ENCODE data around the gene NAA15. TPM values are rescaled to one million over a fixed set of nuclear protein-coding genes. Genes with fewer than 3 reads are reported as not detected.

The NAA15 gene
- total and polyA plus RNA-seq, 8 donors, result 3.2 to 22.1 (median 14.7) TPM

DNA sequence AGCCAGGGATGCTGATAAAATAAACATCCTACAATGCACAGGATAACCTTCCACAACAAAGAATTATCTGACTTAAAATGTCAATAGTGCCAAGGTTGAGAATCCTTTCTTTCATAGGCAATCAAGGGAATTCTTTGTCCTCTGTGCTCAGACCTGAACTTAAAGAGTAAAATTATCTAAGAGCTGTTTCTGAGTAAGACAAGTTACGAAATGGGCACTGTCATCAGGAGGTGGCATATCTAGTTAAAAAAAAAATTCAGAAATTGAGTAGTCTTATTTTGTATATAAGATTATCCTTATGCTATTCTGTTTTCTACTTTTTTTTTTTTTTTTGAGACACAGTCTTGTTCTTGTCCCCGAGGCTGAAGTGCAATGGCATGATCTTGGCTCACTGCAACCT, 149.3 kb downstream of the NAA15 start:
- FAIRE-seq (no peak), ATAC-seq (no peak), DNase-seq (no peak)
- H3K27ac ChIP-seq, result no peak overlapping the region
- H3K27me3 ChIP-seq, result no peaks in the 10 kb centered on the region
- intact Hi-C loops (cut with DNase I), result no loop called here
- TF ChIP-seq, protein P1, sequence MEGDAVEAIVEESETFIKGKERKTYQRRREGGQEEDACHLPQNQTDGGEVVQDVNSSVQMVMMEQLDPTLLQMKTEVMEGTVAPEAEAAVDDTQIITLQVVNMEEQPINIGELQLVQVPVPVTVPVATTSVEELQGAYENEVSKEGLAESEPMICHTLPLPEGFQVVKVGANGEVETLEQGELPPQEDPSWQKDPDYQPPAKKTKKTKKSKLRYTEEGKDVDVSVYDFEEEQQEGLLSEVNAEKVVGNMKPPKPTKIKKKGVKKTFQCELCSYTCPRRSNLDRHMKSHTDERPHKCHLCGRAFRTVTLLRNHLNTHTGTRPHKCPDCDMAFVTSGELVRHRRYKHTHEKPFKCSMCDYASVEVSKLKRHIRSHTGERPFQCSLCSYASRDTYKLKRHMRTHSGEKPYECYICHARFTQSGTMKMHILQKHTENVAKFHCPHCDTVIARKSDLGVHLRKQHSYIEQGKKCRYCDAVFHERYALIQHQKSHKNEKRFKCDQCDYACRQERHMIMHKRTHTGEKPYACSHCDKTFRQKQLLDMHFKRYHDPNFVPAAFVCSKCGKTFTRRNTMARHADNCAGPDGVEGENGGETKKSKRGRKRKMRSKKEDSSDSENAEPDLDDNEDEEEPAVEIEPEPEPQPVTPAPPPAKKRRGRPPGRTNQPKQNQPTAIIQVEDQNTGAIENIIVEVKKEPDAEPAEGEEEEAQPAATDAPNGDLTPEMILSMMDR (IDR thresholded peaks at IDR 0.05), result no peak
- peaks cover 5 to 13% (median 12%) of the 10 kb centered on the region in 3 donors for H3K4me1 ChIP-seq
- WGBS, 2 donors, result 95% methylated on average over 2 of the region's 2 CpGs
- H3K9me3 ChIP-seq, result no peaks in the 10 kb centered on the region
- H3K4me3 ChIP-seq, result no peak overlapping the region
- H3K36me3 ChIP-seq, result no peaks in the 10 kb centered on the region

DNA sequence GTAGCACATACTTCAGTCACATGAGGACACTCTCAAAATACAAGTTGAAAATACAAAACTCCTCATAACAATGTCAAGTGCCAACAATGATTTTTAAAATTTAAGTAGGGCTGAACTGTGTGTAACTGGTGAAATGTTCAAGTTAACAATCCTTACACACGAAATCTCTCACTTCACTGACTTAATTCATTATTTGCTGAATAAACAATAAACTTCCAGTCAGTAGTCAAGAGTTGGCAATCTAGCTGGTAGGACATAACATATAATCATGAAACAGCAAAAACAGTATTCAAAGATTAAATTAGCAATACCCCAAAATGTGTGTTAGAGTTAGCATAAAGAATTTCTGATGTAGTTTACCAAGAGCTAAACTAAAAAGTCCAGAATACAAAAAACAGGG, 150.7 kb downstream of the NAA15 start:
- FAIRE-seq (no peak), ATAC-seq (no peak)
- H3K27ac ChIP-seq, result peak overlapping the region in 3 of 4 donors; percentile 93 to 99 (median 99)

DNA sequence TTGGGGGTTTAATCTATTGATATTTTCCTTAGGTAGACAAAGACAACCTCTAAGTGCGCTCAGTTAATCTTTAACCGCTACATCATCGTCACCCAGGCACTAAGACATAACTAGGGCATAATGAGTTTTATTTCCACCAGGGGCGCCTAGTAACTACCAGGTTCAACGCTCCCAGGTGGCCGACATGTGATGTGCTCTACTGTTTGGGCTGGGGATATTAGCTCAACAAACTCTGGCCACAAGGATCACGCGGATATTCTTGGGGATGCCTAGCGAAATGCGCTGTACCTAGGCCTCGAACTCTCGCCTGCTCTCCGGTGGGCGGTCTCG, 151.7 kb downstream of the NAA15 start:
- Histone ChIP-seq H3K27ac (peak overlapping the region; percentile 93 to 99 (median 98)), H3K36me3 (no peaks in the 10 kb centered on the region), H3K4me3 (peak overlapping the region; percentile 67 to 88 (median 80)), H3K4me1 (peaks cover 5 to 17% (median 14%) of the 10 kb centered on the region in 3 donors), H3K27me3 (no peaks in the 10 kb centered on the region), H3K9me3 (no peaks in the 10 kb centered on the region)
- intact Hi-C loops (cut with DNase I), result no loop called here
- FAIRE-seq, result no peak
- ATAC-seq, result peak; percentile 52 to 64 (median 60)
- TF ChIP-seq, protein P1 (IDR thresholded peaks at IDR 0.05), result peak in 2 of 4 donors; percentile 7 to 21
- peak in 1 of 6 donors; percentile 70 for DNase-seq
- WGBS, 2 donors, result 0 to 1% methylated on average over 15 of the region's 15 CpGs

More for the DNA sequence above, 150.7 kb downstream of the NAA15 start:
- no peaks in the 10 kb centered on the region for H3K27me3 ChIP-seq
- intact Hi-C loops (cut with DNase I), result no loop called here
- H3K4me3 ChIP-seq, result peak overlapping the region in 1 of 4 donors; percentile 86
- DNase-seq, result no peak
- H3K36me3 ChIP-seq, result no peaks in the 10 kb centered on the region
- WGBS, 2 donors, result 21 to 22% methylated on average over 1 of the region's 1 CpG
- TF ChIP-seq, protein P1 (IDR thresholded peaks at IDR 0.05), result no peak
- peaks cover 5 to 13% (median 12%) of the 10 kb centered on the region in 3 donors for H3K4me1 ChIP-seq
- H3K9me3 ChIP-seq, result no peaks in the 10 kb centered on the region

DNA sequence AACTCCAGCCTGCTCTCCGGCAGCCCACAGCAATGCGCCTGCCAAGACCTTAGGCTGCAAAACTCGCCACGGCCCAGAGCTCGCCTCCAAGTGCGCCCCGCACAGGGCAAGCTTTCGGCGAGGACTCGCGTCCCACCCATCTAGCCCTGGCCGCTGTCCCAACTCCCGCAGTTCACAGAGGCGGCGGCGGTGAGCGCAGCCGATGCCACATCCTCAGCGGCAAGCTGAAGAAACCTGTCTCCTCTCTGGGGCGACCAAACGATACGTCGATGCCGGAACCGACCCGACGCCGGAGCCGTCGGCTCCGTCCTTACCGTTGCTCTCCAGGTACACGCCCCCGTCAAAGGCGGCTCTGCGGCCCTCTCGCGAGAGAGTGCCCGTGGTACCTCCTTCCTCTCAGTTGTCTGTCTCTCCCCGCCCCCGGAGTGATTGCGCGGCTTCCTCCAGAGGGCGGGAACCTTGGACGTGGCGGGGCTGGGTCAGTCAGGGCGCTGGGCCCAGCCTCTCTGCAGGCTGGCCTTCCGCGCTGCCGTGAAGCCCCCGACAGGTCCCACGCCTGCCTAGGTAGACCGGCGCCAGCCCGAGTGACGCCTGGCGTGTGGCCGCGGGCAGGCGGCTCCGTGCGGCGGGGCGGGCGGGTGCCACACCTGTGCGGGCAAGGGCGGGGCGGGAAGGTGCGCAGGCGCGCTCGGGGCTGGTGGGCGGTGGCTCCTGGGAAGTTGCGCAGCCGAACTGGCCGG, 152.2 kb downstream of the NAA15 start:
- peak overlapping the region; percentile 93 to 99 (median 98) for H3K27ac ChIP-seq
- H3K9me3 ChIP-seq, result no peaks in the 10 kb centered on the region
- peak overlapping the region; percentile 67 to 88 (median 80) for H3K4me3 ChIP-seq
- DNase-seq, result peak; percentile 96 to 99 (median 98)
- no peaks in the 10 kb centered on the region for H3K27me3 ChIP-seq
- WGBS, 2 donors, result 1% methylated on average over 73 to 76 of the region's 76 CpGs
- no peak for FAIRE-seq
- TF ChIP-seq, protein P1 (IDR thresholded peaks at IDR 0.05), result peak in 1 of 4 donors; percentile 4
- intact Hi-C loops (cut with DNase I), result no loop called here
- ATAC-seq, result peak; percentile 85 to 94 (median 90)
- H3K4me1 ChIP-seq, result peaks cover 5 to 22% (median 19%) of the 10 kb centered on the region in 3 donors
- H3K36me3 ChIP-seq, result no peaks in the 10 kb centered on the region
